MCF 10A (cell line): ENCODE measurements around the gene CRIP3. TPM values are rescaled to one million over a fixed set of nuclear protein-coding genes. Genes with fewer than 3 reads are reported as not detected.

Source experiments
- BruUV-seq: library from RNA; stranded (reverse); fragments of 400-500 nt; replicated peaks from 2 replicates; lab custom pipeline; 2021; lab: Mats Ljungman, UMichigan
- CTCF ChIA-PET: fragments of 300-600 bp; sonication (Branson Sonifier 250); formaldehyde crosslinking; extraction: SDS; loops from one replicate; lab custom pipeline; 2021; ENCODE audit warnings: antibody characterized with exemption, inconsistent platforms; lab: Yijun Ruan, JAX
- POLR2A ChIA-PET: fragments of 300-600, 350-650 bp; sonication (Branson Sonifier 250); formaldehyde crosslinking; extraction: SDS; loops from one replicate; lab custom pipeline; 2020; ENCODE audit warnings: antibody characterized with exemption, inconsistent platforms; lab: Yijun Ruan, JAX
- DNase-seq: peaks from one replicate; pipeline ENCODE4 v3.0.0-alpha.2; 2018; ENCODE audit not compliant: unreplicated experiment
- H3K27ac Mint-ChIP-seq: one replicate; pipeline ENCODE4 v1.8.0; 2022; ENCODE audit warnings: mild to moderate bottlenecking, low read depth, mixed read lengths; ENCODE audit not compliant: unreplicated experiment
- H3K27me3 Mint-ChIP-seq: one replicate; pipeline ENCODE4 v1.8.0; 2022; ENCODE audit warnings: mixed read lengths; ENCODE audit not compliant: insufficient read depth, unreplicated experiment
- H3K36me3 Mint-ChIP-seq: one replicate; pipeline ENCODE4 v1.8.0; 2022; ENCODE audit warnings: mild to moderate bottlenecking, moderate library complexity, mixed read lengths; ENCODE audit not compliant: insufficient read depth, unreplicated experiment
- H3K4me1 Mint-ChIP-seq: one replicate; pipeline ENCODE4 v1.8.0; 2022; ENCODE audit warnings: mixed read lengths; ENCODE audit not compliant: insufficient read depth, unreplicated experiment
- H3K4me3 Mint-ChIP-seq: one replicate; pipeline ENCODE4 v1.8.0; 2022; ENCODE audit warnings: mild to moderate bottlenecking, moderate library complexity, mixed read lengths; ENCODE audit not compliant: unreplicated experiment
- H3K9me3 Mint-ChIP-seq: one replicate; pipeline ENCODE4 v1.8.0; 2022; ENCODE audit warnings: mixed read lengths; ENCODE audit not compliant: unreplicated experiment
- intact Hi-C: fragments of 100-400 bp; cut with micrococcal nuclease; formaldehyde crosslinking; loops from 2 replicates; pipeline ENCODE4 v1.14.1; 2022
- total RNA-seq: library from RNA; stranded (reverse); gene quantifications from 2 replicates; pipeline ENCODE4 v1.2.3, GENCODE V29; 2022
- TF ChIP-seq, protein P1 (sequence below): fragments of 200-600 bp; IDR thresholded peaks from one replicate; pipeline ENCODE4 v1.8.0; 2022; ENCODE audit warnings: antibody characterized with exemption, mild to moderate bottlenecking; ENCODE audit not compliant: unreplicated experiment

The CRIP3 gene
- total RNA-seq, 1 experiment from 2014 or later = not detected

DNA sequence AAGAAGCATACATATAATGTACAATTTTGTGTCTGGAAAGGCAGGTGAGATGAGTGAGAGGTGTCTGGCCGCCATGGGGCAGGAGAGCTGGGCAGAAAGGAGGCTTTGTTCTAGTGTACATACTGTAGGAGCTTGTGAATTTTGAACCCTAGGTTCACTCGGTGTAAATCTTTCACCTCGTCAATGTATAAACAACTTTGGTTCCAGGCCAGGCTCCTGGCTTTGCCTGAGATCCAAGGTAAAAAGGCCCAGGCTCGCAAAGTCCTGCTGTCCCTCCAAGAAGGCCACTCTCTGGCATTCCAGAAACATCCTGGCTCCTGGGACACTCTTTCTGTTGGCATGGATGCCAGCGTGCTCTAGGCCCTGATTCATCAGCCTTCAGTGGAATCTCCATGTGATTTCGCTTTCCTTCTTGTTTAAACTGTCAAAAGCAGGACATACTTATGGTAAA, 17.7 kb downstream of the CRIP3 start:
- no TSS peak for BruUV-seq
- TF ChIP-seq, protein P1, sequence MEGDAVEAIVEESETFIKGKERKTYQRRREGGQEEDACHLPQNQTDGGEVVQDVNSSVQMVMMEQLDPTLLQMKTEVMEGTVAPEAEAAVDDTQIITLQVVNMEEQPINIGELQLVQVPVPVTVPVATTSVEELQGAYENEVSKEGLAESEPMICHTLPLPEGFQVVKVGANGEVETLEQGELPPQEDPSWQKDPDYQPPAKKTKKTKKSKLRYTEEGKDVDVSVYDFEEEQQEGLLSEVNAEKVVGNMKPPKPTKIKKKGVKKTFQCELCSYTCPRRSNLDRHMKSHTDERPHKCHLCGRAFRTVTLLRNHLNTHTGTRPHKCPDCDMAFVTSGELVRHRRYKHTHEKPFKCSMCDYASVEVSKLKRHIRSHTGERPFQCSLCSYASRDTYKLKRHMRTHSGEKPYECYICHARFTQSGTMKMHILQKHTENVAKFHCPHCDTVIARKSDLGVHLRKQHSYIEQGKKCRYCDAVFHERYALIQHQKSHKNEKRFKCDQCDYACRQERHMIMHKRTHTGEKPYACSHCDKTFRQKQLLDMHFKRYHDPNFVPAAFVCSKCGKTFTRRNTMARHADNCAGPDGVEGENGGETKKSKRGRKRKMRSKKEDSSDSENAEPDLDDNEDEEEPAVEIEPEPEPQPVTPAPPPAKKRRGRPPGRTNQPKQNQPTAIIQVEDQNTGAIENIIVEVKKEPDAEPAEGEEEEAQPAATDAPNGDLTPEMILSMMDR = no peak
- Mint-ChIP-seq H3K4me1 (no peaks in the 10 kb centered on the region), H3K27ac (no peak overlapping the region), H3K27me3 (peaks cover 8% of the 10 kb centered on the region), H3K36me3 (no peaks in the 10 kb centered on the region), H3K4me3 (no peak overlapping the region), H3K9me3 (no peaks in the 10 kb centered on the region)
- CTCF ChIA-PET = interaction anchor here (0.6 to 0.7 kb wide), 2 partner anchors 100 to 214 kb away, joined by 3 to 5 read pairs; no protein-coding TSS in a partner anchor
- intact Hi-C loops = no loop called here
- POLR2A ChIA-PET = no interaction called here
- DNase-seq = no peak

DNA sequence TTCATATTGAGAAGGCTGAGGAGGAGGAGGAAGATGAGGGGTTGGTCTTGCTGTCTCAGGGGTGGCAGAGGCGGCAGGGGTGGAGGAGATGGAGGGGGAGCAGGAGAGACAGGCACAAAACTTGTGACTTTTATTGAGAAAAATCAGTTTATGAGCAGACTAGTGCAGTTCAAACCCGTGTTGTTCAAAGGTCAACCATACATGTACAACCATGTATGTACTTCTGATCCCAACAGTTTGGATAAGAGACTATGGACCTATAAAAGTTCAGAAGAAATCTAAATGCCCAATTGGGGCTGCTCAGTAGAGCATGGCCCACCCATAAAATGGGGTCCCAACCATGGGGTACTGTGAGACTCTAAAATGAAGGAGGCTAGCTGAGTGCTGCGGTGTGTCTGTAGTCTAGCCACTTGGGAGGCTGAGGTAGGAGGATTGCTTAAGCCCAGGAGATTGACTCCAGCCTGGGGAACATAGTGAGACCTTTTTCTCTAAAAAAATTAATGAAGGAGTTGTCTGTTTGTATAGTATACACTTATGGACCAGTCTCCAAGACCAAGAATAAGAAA, 18.2 kb downstream of the CRIP3 start:
- ChIA-PET CTCF (interaction anchor here (0.6 to 0.7 kb wide), 2 partner anchors 99 to 180 kb away, joined by 3 to 4 read pairs; no protein-coding TSS in a partner anchor), POLR2A (no interaction called here)
- TF ChIP-seq, protein P1 = no peak
- H3K27ac Mint-ChIP-seq = no peak overlapping the region
- intact Hi-C loops = no loop called here
- peaks cover 13% of the 10 kb centered on the region for H3K27me3 Mint-ChIP-seq
- H3K4me3 Mint-ChIP-seq = no peak overlapping the region
- H3K9me3 Mint-ChIP-seq = no peaks in the 10 kb centered on the region
- H3K36me3 Mint-ChIP-seq = no peaks in the 10 kb centered on the region
- no TSS peak for BruUV-seq
- no peaks in the 10 kb centered on the region for H3K4me1 Mint-ChIP-seq
- DNase-seq = no peak

DNA sequence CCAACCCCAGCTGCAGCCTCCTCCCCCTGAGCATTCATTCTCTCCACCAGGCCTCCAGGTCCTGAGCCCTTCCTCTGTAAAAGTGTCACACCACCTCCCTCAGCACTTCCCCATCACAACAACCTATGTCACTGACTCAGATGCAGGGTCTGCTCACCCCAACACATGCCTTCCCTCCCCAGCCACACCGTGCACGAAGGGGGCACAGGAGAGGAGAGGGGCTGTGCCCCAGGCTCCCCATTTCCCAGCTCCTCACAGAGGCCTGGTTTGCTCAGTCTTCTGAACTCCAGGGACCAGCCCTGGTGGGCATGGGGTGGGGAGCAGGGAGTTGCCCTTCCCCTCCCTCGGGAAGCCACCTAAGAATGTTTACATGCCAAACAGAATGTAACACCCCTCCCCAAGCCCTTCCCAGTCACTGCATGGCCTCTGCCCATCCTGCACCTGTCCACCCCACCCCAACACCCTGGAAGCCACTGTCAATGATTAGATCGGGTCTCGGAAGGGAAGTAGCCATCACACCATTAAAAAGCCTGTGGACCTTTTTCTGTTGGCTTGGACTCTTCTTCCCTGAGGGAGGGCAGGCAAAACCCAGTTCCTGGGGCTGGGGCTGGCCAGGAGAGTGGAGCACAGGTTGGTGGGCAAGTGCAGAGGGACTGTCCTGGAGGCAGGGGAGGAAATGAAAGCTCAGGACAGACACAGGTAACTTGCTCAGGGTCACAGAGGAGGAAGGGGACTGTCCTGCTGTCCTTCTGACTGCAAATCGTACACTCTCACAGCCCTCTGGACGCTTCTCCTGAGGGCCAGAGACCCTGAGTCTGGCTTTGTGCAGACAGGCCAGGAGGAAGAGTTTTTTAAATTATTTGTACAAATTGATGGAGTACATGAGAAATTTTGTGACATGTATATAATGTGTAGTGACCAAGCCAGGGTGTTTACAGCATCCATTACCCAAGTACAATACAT, 20.6 kb downstream of the CRIP3 start:
- DNase-seq = no peak
- ChIA-PET CTCF (interaction anchor here (1.1 kb wide), 1 partner anchor 11 kb away, joined by 4 read pairs; no protein-coding TSS in a partner anchor), POLR2A (no interaction called here)
- intact Hi-C loops = no loop called here
- TF ChIP-seq, protein P1 = no peak
- H3K4me3 Mint-ChIP-seq = no peak overlapping the region
- no peaks in the 10 kb centered on the region for H3K9me3 Mint-ChIP-seq
- H3K4me1 Mint-ChIP-seq = no peaks in the 10 kb centered on the region
- H3K27ac Mint-ChIP-seq = no peak overlapping the region
- H3K36me3 Mint-ChIP-seq = no peaks in the 10 kb centered on the region
- H3K27me3 Mint-ChIP-seq = peaks cover 17% of the 10 kb centered on the region
- no TSS peak for BruUV-seq
